Stimulated activated CD8-positive, alpha-beta memory T cell treated with anti-CD3 and anti-CD28 coated beads, Interleukin-15, amount 100 ng/mL, for 24 hours (primary cell): Measurements from ENCODE around the gene C10orf67.
"Not testable (repeated sequence)": the region's sequence is repeated elsewhere in the genome, so short reads cannot be mapped to it uniquely, and the experiment has no call there.

Experiments
- DNase-seq: peaks from one replicate; pipeline ENCODE4 v3.0.0-alpha.2; 2020; ENCODE audit warnings: low read depth

The C10orf67 gene

DNA sequence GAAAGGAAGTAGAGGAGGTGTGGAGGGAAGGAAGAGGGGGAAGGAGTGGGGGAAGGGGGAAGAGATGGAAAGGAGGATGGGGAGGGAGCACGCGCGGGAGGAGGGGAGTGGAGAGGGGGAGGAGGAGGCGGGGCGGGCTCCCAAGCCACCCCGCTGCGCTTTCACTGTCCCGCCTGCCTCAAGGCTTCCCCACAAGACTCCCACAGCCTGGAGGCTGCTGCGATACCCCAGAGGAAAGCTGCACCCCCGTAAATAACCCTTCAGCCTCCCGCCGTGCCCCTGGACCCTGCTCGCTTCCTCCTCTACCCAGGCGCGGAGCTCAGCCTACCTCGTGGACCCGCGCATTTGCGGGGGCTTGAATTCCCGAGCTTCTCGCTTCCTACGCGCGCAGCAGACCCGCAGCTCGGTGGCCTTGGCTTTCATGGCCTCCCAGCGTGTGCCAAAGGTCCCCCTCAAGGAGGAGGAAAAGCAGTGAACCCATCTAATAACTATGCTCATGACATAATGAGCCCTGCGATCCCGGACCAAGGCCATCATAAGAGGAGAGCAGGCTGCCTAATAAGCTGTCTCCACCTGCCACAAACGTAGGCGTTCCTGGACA, at the start of gene C10orf67:
C10orf67 (minus strand) TSS at position 557 of the 601 bp plus-strand sequence; CDS start at position 534, 23 bp downstream.
- no peak for DNase-seq

DNA sequence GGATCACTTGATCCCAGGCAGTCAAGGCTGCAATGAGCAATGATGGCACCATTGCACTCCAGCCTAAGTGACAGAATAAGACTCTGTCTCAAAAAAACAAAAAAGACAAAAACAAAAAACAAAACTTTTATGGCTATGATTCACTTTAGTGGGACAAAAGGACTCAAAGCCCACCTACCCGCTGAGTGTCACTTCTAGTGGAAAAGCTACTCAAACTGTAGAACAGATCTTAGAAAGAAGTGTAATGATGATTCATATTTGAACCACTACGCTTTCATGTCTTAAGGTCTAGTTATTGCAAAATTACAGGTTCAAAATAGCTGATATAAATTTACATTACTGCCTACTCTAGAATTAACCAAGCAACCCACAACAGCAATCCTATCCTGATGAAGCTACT, 47.2 kb upstream of the C10orf67 start:
- DNase-seq, result no peak

DNA sequence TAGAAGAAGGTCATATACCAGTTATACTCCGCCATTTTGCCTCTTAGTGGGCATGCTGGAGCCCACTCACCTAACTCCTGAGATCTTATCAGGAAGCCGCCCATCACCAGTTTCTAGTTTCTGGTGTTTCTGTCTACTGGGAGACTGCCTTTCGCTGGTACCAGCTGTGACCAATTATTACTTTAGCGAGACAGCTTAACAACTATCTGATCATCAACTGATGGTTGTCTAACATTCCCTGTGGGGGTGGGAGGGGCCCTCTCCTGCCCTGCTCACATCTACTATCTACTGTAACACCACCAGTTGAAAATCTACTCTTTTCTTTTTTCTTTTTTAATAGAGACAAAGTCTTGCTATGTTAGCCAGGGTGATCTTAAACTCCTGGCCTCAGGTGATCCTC, 46.2 kb upstream of the C10orf67 start:
- no peak for DNase-seq

DNA sequence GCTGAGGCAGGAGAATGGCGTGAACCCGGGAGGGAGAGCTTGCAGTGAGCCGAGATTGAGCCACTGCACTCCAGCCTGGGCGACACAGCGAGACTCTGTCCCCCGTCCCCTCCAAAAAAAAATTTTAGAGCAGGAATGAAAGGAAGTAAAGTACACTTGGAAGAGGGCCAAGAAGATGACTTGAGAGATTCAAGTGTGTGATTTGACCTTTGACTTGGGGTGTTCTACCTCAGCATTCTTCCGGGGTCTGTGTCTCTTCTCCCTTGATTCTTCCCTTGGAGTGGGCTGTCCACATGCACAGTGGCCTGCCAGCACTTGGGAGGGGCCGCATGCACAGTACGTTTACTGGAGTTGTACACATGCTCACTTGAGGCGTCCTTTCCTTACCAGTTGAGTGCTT, 45.8 kb upstream of the C10orf67 start:
- DNase-seq, result not testable (repeated sequence)

DNA sequence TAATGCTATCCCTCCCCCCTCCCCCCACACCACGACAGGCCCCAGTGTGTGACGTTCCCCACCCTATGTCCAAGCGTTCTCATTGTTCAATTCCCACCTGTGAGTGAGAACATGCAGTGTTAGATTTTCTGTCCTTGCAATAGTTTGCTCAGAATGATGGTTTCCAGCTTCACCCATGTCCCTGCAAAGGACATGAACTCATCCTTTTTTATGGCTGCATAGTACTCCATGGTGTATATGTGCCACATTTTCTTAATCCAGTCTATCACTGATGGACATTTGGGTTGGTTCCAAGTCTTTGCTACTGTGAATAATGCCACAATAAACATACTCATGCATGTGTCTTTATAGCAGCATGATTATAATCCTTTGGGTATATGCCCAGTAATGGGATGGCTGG, 42.9 kb upstream of the C10orf67 start:
- not testable (repeated sequence) for DNase-seq

DNA sequence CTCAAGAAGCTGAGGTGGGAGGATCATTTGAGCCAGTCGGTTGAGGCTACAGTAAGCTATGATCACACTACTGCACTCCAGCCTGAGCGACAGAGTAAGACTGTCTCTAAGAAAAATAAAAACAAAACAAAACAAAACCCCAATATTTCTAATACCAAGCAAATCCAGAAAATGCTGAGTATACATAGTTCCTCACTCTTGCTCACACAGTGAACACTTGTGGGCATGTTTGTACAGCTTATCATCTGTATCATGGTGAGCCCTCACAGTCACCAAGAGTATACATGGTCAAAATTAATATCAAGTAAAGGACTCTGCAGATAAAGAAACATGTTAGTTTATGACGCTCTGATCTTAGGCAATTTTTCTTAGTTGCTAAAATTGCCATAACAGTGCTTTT, 41.5 kb upstream of the C10orf67 start:
- DNase-seq, result no peak

DNA sequence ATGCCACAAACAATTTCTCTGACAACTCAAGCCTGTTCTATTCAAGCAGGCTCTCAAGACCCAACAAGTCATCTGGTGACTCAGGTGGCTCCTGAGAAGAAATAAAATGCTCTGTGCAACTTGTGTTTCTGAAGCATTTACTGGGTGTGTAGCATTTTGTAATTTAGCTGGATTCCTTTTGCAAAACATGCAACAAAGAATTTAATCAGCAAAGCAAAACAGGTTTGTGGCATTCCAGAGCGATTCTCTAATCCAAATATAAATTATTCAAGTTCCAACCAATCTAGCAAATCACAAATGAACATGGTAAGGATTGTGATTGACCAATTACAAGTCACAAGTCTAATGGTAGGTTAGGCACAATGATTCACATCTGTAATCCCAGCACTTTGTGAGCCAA, 39.8 kb upstream of the C10orf67 start:
- DNase-seq, result no peak

DNA sequence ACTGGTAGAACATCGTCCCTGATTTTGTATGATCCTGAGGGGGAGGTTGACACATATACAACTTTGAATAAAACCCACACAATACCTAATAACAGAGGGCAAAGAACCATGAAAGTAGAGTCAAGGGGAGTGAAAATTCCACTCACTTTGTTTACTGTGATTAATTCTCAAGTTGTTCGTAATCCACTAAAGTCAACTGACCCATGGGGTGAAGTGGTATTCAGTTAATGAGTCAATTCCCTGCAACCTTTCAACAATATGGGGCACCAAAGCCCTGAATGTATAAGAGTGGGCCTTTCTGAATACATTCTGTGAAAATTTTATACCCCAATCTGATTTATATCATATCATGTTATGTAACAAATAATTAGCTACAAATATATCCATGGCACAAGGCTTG, 39.0 kb upstream of the C10orf67 start:
- no peak for DNase-seq

DNA sequence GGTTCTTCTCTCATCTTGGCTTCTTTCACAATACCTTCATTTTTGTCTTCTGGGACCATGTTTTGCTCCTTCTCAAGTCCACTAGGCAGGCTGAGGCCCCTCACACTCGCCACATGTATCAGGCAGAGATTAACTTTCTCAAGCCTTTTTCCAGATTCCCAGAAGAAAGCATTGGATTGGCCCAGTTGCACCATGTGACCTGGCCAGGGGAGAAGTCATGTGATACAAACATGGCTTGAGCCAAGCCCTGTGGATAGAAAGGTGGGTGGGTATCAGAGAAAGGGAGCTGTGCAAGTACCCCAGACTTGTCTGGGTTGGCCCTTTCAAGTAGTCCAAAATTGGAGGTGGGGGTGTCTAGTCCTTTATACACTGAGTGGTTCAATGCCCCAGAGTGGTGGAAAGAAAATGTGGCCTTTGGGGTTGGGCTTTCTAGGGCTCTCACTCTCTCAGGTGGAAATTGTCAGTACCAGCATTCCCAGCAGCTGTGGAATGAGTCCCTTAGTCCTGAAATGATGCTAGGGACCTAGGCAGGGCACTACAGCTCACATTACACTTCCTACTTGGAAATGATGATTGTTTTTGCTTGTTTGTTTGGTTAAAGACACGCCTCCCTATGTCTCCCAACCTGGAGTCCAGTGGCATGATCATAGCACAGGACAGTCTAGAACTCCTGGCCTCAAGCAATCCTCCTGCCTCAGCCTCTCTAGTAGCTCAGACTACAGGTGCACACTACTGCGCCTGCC, 36.9 kb upstream of the C10orf67 start:
- no peak for DNase-seq

DNA sequence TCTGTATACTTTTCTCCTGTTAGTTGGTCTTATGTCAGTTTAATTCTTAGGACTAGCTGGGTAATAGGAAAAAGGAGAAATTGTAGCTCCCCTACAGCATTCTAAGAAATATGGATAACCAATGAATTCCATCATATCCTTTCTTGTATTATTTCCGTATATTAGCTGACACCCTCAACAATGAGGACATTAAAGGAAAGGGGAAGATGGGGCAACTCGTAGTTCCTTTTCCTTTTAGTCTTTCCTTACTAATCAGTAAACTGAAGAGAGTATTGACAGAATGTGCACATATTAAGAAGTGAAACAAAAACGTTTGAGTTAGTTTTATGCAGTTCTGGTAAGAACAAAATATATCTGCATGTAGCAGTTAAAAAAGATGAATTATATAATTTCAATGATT, 35.1 kb upstream of the C10orf67 start:
- DNase-seq, result no peak

DNA sequence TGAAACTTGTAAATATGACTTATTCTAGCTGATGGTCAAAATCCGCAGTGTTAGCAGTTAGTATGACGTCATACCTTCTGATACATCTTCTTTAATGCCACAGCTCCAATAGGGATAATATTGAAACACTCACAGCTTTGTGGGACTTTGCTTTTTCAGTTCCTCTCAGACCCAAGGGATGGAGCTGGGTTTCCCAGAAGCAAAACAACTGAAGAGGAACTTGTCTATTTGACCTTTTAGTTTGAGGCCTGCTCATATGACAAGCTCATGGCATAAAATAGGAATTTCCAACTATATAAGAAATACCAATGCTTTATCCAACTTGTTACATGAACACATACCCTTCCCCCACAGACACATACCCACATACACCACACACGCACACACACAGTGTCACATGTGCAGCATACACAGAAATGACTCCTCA, 31.6 kb upstream of the C10orf67 start:
- no peak for DNase-seq

DNA sequence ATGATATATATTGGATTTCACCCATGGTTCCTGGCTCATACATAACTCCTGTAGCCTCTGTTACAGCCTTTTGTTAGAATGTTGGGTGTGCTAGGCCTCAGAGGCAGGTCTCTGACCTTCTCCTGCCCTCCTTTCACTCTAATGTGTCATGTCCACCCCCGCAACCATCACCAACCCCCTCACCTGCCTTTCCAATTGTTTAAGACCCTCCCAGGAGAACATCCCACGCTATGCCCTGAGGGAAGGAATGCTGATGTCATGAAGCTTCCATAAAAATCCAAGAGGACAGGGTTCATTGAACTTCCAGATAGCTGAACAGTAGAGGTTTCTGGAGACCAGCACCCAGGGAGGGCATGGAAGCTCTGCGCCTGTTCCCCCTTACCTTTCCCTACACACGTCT, 30.8 kb upstream of the C10orf67 start:
- DNase-seq, result no peak

DNA sequence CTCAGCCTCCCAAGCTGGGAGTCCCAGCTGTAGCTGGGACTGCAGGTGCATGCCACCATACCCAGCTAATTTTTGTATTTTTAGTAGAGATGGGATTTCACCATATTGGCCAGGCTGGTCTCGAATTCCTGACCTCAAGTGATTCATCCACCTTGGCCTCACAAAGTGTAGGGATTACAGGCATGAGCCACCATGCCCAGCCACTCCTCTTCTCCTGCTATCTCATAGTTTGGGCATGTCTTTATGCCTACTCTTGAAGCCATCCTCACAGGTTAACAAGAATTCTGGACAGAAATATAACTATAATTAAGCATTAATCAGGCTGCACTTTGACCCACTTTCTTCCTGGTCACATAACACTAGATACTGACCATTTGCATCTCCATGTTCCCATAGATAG, 28.6 kb upstream of the C10orf67 start:
- no peak for DNase-seq

DNA sequence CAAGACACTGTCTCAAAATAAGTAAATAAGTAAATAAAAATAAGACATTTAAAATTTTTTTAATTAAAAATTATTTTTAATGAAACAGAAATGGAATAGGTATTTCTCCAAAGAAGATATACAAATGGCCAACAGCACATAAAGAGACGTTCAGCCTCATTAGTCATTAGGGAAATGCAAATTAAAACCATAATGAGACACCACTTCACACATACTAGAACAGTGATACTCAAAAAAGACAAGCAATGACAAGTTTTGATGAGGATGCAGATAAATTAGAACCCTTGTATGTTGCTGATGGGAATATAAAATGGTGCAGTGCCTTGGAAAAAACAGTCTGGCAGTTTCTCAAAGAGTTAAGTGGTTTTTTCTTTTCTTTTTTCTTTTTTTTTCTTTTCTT, 26.5 kb upstream of the C10orf67 start:
- no peak for DNase-seq

DNA sequence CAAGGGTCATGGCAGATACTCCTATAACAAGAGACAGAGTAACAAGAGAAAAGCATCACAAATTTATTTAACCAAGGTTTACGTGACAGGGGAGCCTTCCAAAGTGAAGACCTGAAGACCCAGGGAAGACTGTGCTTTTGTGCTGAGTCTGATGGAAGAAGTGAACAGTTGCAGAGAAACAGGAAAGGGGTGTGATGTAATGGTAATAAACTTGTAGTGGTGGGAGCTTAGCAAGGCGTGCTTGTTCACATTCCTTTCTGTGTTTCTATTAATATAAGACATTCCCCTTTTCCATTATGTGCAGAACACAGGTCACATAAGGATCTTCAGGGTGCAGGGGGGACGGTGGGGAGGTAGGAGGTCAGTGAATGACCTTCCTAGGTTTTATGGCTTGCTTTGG, 25.5 kb upstream of the C10orf67 start:
- no peak for DNase-seq

DNA sequence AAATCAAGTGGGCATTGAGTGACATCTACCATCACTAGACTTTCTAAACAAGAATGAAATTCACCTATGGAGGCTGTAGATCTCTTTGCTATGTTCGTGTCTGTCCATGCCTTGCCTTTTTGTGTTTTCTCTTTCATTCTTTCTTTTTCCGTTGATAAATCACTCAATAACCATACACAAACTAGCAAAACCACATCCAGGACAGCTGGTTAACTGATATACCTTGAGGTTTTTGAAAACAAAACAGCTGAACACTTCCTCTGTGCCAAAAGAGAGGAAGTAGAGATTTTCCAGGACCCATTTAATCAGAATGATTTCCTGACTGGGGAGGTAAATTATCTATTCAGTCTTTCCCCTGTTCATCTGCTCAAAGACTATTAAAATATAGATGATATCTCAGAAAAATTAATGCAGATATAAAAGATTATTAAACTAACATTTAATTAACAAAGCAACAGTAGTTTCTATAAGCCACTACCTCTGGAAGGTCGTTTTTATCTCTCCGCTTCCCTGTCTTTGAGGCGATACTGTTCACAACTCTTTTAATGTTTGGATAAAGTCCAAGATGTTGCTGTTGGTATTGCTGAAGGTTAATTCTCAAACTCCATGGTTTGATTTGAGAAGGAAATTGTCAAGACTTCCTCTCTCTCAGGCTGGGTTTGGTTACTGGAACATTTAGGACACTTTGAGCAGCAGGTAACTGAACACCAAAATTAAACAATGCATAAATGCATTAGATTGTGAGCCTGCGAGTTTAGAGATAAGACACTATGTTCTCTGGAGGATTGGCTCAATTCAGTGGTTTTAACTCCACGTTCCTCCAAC, 24.4 kb upstream of the C10orf67 start:
- no peak for DNase-seq

DNA sequence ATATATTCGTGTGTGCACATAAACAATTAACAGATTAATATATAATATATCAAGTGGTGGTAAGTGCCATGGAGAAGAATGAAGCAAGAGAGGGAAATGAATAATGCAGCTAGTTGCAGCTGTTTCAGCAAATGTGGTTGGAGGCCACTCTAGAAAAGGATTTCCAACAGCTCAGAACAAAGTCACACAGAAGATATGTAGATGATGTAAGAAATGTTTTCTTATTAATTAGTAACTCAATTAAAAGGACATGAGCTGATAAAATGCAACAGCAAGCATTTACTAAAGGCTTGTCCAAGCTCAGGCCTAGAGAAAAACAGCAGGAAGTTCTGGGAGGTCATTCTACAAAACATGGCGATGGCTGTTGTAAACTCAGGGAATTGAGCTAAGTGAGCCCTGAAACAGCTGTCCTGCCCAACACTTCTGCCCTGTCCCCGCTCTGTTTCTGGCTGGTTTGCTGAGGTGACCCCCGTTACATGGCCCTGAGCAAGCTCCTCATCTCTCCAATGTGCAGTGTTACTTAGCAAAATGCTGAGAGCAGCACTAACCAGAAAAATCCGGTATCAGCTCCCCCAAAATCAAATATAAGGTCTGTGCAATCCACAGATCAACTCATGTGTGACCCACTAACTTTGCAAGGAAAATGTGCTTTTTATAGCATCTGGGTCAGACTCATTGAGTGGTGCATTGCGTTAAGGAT, 23.4 kb upstream of the C10orf67 start:
- no peak for DNase-seq

DNA sequence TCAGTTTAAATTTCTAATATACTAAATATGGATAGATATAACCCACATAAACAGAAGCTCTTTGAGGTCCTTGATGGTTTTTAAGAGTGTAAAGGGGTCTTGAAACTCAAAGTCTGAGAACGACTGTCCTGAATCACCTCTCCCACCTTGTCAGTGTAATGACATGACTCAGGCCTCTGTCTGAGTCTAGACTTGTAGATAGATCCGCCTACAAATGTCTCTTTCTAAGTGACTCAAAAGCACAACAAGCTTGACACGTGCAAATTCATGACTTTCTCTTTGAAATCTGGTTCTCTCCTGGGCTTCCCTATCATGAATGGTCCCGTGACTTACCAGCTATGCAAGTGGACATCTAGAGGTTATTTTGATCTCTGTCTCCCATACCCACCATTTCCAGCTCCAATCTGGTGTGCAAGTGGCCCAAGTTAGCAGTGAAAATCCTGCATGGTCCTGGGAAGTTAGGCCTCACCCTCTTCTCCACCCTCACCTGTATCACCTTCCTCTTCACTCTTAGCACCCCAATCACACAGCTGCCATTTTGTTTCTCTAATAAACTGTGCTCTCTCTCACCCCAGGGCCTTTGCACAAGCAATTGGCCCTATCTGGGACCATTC, 20.9 kb upstream of the C10orf67 start:
- DNase-seq, result not testable (repeated sequence)

DNA sequence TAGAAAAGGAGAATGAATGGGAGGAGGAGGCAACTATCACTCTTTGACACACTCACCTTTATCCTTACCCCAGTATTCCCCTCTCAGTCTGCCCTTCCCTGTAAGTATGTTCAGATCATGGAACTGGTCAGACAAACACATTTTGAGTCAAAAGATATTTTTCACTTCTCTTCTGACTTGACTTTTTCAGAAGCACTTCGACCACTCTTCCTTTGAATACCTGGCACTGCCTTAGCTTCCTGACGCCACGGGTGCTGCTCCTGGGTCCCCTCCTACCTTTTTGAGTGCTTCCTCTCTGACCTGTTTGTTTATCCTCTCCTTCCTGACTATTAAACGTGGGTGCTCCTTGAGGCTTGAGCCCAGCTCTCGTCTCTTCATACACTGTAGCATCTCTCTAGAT, 19.8 kb upstream of the C10orf67 start:
- no peak for DNase-seq

DNA sequence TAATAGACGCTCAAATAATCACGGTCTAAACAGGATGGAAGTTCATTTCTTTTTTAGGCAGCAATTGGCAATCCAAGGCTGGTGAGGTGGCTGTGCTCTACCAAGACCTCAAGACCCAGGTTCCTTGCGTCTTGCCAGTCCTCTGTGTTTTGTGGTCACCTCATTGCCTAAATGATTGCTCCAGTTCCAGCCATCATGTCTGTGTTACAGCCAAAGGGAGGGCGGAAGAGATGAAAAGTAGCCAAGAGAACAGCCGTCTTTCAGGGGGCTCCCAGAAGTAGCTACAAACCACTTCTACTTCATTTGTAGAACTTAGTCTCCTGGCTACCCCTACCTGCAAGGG, 19.2 kb upstream of the C10orf67 start:
- no peak for DNase-seq

DNA sequence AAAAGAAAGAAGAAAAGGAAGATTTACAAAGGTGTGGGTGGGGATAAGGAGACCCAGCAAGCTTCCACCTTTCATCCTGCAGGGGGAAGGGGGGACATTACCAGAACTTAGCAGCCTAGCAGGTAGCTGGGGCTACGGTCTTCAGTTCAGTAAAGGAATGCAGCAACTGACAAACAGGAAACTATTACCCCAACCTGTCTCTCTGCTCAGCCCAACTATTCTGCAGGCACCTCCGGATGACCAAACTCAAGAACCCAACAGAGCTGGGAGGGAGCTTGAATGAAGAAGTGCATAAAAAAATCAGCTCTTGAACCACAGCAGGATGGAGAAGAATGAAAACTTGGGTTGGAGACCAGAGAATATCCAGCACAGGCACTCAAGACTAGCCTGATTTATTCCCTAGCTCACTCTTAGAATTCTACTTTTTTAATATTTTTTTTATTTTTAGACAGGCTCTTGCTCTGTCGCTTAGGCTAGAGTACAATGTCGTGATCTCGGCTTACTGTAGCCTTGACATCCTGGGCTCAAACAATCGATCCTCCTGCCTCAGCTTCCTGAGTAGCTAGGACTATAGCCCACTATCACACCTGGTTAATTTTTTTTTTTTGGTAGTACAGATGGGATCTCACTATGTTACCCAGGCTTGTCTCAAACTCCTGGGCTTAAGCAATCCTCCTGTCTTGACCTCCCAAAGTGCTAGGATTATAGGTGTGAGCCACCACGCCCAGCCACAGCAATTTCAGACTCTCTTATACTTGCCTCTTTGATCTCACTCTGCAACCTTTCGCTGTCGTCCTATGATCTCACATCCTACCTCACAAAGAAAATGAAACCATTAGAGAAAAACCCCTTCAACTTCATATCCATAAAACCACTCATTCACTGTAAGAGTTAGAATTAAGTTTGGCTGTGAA, 18.5 kb upstream of the C10orf67 start:
- no peak for DNase-seq
